Adipose tissue (tissue), 3 donors: ENCODE results near the gene ATP6V1D. TPM values are rescaled to one million over a fixed set of nuclear protein-coding genes. Genes with fewer than 3 reads are reported as not detected.
"Not testable (repeated sequence)": the region's sequence is repeated elsewhere in the genome, so short reads cannot be mapped to it uniquely, and the experiment has no call there.

ENCODE experiments used
- H3K27ac ChIP-seq: one replicate; pipeline ENCODE4 v1.5.1; 2013; ENCODE audit warnings: low read depth, low read length
- WGBS, 3 donors: extraction: QIAGEN DNeasy Blood & Tissue Kit; methylation state at CpG; one replicate each; pipeline ENCODE4 v1.1.7; 2013; 5-methylcytosine and 5-hydroxymethylcytosine counted together
- polyA plus RNA-seq, 3 donors: library from polyadenylated mRNA; stranded (reverse); fragments of 200-250 nt; gene quantifications; one replicate each; pipeline ENCODE4 v1.2.3, GENCODE V29; 2013
- donor health status: healthy with polysubstance abuse.
- donor health status: Bipolar disorder and iron deficiency.
- donor health status: healthy.

The ATP6V1D gene
- polyA plus RNA-seq, 3 donors, result 27.5 to 64.4 (median 31.3) TPM

- WGBS, 3 donors, result 70 to 82% (median 77%) methylated on average over 2 of the region's 2 CpGs
- H3K27ac ChIP-seq, result no peak overlapping the region
Measured at GRCh38 chr14:67373347-67373746, 13.7 kb upstream of the ATP6V1D start.

- 88 to 100% (median 100%) methylated on average over 1 of the region's 1 CpG for WGBS, 3 donors
- no peak overlapping the region for H3K27ac ChIP-seq
Measured at GRCh38 chr14:67372833-67373232, 13.2 kb upstream of the ATP6V1D start.

GRCh38 chr14:67371247-67372148 lies 11.9 kb upstream of the ATP6V1D start:
- WGBS, 3 donors, result 91 to 94% (median 92%) methylated on average over 4 of the region's 4 CpGs

GRCh38 chr14:67370830-67371229 lies 11.2 kb upstream of the ATP6V1D start:
- H3K27ac ChIP-seq, result no peak overlapping the region
- 87 to 96% (median 92%) methylated on average over 5 of the region's 5 CpGs for WGBS, 3 donors

More at GRCh38 chr14:67371247-67372148, 11.9 kb upstream of the ATP6V1D start:
- no peak overlapping the region for H3K27ac ChIP-seq

- WGBS, 3 donors, result 84 to 93% (median 92%) methylated on average over 4 of the region's 4 CpGs
- no peak overlapping the region for H3K27ac ChIP-seq
Measured at GRCh38 chr14:67365476-67365875, 5.9 kb upstream of the ATP6V1D start.

GRCh38 chr14:67360470-67361206 lies 1.0 kb upstream of the ATP6V1D start:
- 1 to 2% (median 1%) methylated on average over 34 of the region's 34 CpGs for WGBS, 3 donors
- H3K27ac ChIP-seq, result peak overlapping the region; percentile 84

GRCh38 chr14:67358924-67359774 lies 455 bp downstream of the ATP6V1D start:
- no peak overlapping the region for H3K27ac ChIP-seq
- WGBS, 3 donors, result 1 to 3% (median 3%) methylated on average over 38 of the region's 38 CpGs

GRCh38 chr14:67357969-67358354 lies 1.6 kb downstream of the ATP6V1D start:
- no peak overlapping the region for H3K27ac ChIP-seq

GRCh38 chr14:67357186-67357968 lies 2.2 kb downstream of the ATP6V1D start:
- 47 to 68% (median 67%) methylated on average over 4 of the region's 4 CpGs for WGBS, 3 donors
- H3K27ac ChIP-seq, result no peak overlapping the region

More at GRCh38 chr14:67357969-67358354, 1.6 kb downstream of the ATP6V1D start:
- 37 to 71% (median 68%) methylated on average over 9 of the region's 9 CpGs for WGBS, 3 donors

- H3K27ac ChIP-seq, result no peak overlapping the region
- WGBS, 3 donors, result 90 to 95% (median 92%) methylated on average over 5 of the region's 5 CpGs
Measured at GRCh38 chr14:67352055-67352454, 7.5 kb downstream of the ATP6V1D start.

- H3K27ac ChIP-seq, result no peak overlapping the region
Measured at GRCh38 chr14:67345583-67345982, 14.0 kb downstream of the ATP6V1D start.

GRCh38 chr14:67343601-67344230 lies 15.9 kb downstream of the ATP6V1D start:
- WGBS, 3 donors, result 91 to 95% (median 94%) methylated on average over 4 of the region's 4 CpGs
- no peak overlapping the region for H3K27ac ChIP-seq

GRCh38 chr14:67341231-67341630 lies 18.4 kb downstream of the ATP6V1D start:
- H3K27ac ChIP-seq, result not testable (repeated sequence)
- 97% methylated on average over 21 to 31 of the region's 31 CpGs for WGBS, 3 donors

- H3K27ac ChIP-seq, result no peak overlapping the region
- 94 to 99% (median 97%) methylated on average over 2 of the region's 2 CpGs for WGBS, 3 donors
Measured at GRCh38 chr14:67335781-67336180, 23.8 kb downstream of the ATP6V1D start.

- WGBS, 3 donors, result 89 to 98% (median 95%) methylated on average over 5 of the region's 5 CpGs
- no peak overlapping the region for H3K27ac ChIP-seq
Measured at GRCh38 chr14:67332468-67332867, 27.1 kb downstream of the ATP6V1D start.

- H3K27ac ChIP-seq, result no peak overlapping the region
- 95 to 96% (median 95%) methylated on average over 5 of the region's 5 CpGs for WGBS, 3 donors
Measured at GRCh38 chr14:67331368-67332125, 28.1 kb downstream of the ATP6V1D start.

GRCh38 chr14:67329666-67330065 lies 29.9 kb downstream of the ATP6V1D start:
- H3K27ac ChIP-seq, result not testable (repeated sequence)
- WGBS, 3 donors, result 97 to 99% (median 98%) methylated on average over 4 of the region's 4 CpGs
